Activated CD4-positive, alpha-beta T cell treated with anti-CD3 and anti-CD28 coated beads, Interleukin-2, amount 10 ng/mL, durations not matched to agents 7 days and 5 days (primary cell): ENCODE data around the gene ST6GALNAC3. TPM values are rescaled to one million over a fixed set of nuclear protein-coding genes. Genes with fewer than 3 reads are reported as not detected.

Experiments
- CTCF ChIA-PET: fragments of 350-600 bp; sonication (Branson Sonifier 250); formaldehyde crosslinking; loops from one replicate; lab custom pipeline; 2021; ENCODE audit warnings: antibody characterized with exemption; lab: Charles Lee
- POLR2A ChIA-PET: fragments of 350-600 bp; sonication (Branson Sonifier 250); formaldehyde crosslinking; loops from one replicate; lab custom pipeline; 2021; ENCODE audit warnings: antibody characterized with exemption; lab: Charles Lee
- DNase-seq: peaks from one replicate; pipeline ENCODE4 v3.0.0-alpha.2; 2020
- H3K27ac Mint-ChIP-seq: one replicate; pipeline ENCODE4 v1.8.0; 2021; ENCODE audit warnings: mild to moderate bottlenecking, moderate library complexity, mixed read lengths
- H3K27me3 Mint-ChIP-seq: one replicate; pipeline ENCODE4 v1.8.0; 2021; ENCODE audit warnings: mixed read lengths
- H3K36me3 Mint-ChIP-seq: one replicate; pipeline ENCODE4 v1.8.0; 2021; ENCODE audit warnings: low read depth, mixed read lengths
- H3K4me1 Mint-ChIP-seq: one replicate; pipeline ENCODE4 v1.8.0; 2021; ENCODE audit warnings: mixed read lengths
- H3K4me3 Mint-ChIP-seq: one replicate; pipeline ENCODE4 v1.8.0; 2021; ENCODE audit warnings: mild to moderate bottlenecking, moderate library complexity, mixed read lengths
- H3K9me3 Mint-ChIP-seq: one replicate; pipeline ENCODE4 v1.8.0; 2021; ENCODE audit warnings: mixed read lengths
- total RNA-seq, 2 experiments: library from RNA; stranded (reverse); gene quantifications; one replicate each; pipeline ENCODE4 v1.2.3, GENCODE V29; 2021

The ST6GALNAC3 gene
- total RNA-seq, 2 experiments from 2014 or later, result 0.02 to 0.25 TPM

GRCh38 chr1:76679534-76680152 lies 605.1 kb downstream of the ST6GALNAC3 start:
- H3K27ac Mint-ChIP-seq, result no peak overlapping the region
- H3K9me3 Mint-ChIP-seq, result no peaks in the 10 kb centered on the region
- H3K4me3 Mint-ChIP-seq, result no peak overlapping the region
- CTCF ChIA-PET, result no interaction called here
- DNase-seq, result no peak
- peaks cover 5% of the 10 kb centered on the region for H3K27me3 Mint-ChIP-seq
- POLR2A ChIA-PET, result no interaction called here
- no peaks in the 10 kb centered on the region for H3K4me1 Mint-ChIP-seq
- no peaks in the 10 kb centered on the region for H3K36me3 Mint-ChIP-seq

GRCh38 chr1:76680651-76681050 lies 606.1 kb downstream of the ST6GALNAC3 start:
- POLR2A ChIA-PET, result no interaction called here
- H3K27me3 Mint-ChIP-seq, result peaks cover 2% of the 10 kb centered on the region
- H3K36me3 Mint-ChIP-seq, result no peaks in the 10 kb centered on the region
- H3K4me1 Mint-ChIP-seq, result no peaks in the 10 kb centered on the region
- H3K4me3 Mint-ChIP-seq, result no peak overlapping the region
- CTCF ChIA-PET, result no interaction called here
- no peak for DNase-seq
- H3K9me3 Mint-ChIP-seq, result no peaks in the 10 kb centered on the region
- H3K27ac Mint-ChIP-seq, result no peak overlapping the region

GRCh38 chr1:76682138-76682537 lies 607.6 kb downstream of the ST6GALNAC3 start:
- POLR2A ChIA-PET, result no interaction called here
- CTCF ChIA-PET, result no interaction called here
- Mint-ChIP-seq H3K27ac (no peak overlapping the region), H3K27me3 (no peaks in the 10 kb centered on the region), H3K4me3 (no peak overlapping the region), H3K9me3 (no peaks in the 10 kb centered on the region), H3K36me3 (no peaks in the 10 kb centered on the region), H3K4me1 (no peaks in the 10 kb centered on the region)
- no peak for DNase-seq

Other genes with a start within 250 kb of the ST6GALNAC3 start
- not detected for gene ASB17, start 142.3 kb upstream of the ST6GALNAC3 start, total RNA-seq